HepG2 (cell line): ENCODE data around the gene NSUN6. TPM values are rescaled to one million over a fixed set of nuclear protein-coding genes. Genes with fewer than 3 reads are reported as not detected.

Experiments used
- EHMT2 ChIP-seq: fragments of 200-600 bp; sonication (generic); IDR thresholded peaks from 2 replicates; pipeline ENCODE4 v1.7.0; 2017; ENCODE audit warnings: antibody characterized with exemption, low read depth, low read length, borderline replicate concordance
- FLYWCH1 ChIP-seq: sonication (generic); formaldehyde crosslinking; IDR thresholded peaks from 2 replicates; pipeline ENCODE4 v1.8.1; 2023; ENCODE audit warnings: mild to moderate bottlenecking, missing genetic modification reagents
- HMGA1 ChIP-seq: sonication (generic); formaldehyde crosslinking; conservative IDR thresholded peaks from 2 replicates; pipeline ENCODE4 v1.4.0; 2020; ENCODE audit warnings: missing genetic modification reagents
- IRF2 ChIP-seq: IDR thresholded peaks from 2 replicates; pipeline ENCODE4 v1.6.1; 2018; ENCODE audit warnings: missing genetic modification reagents, missing compliant biosample characterization
- MEIS2 ChIP-seq: sonication (generic); formaldehyde crosslinking; IDR thresholded peaks from 2 replicates; pipeline ENCODE4 v1.9.0; 2021; ENCODE audit warnings: mild to moderate bottlenecking, missing genetic modification reagents
- MIER2 ChIP-seq: IDR thresholded peaks from 2 replicates; pipeline ENCODE4 v1.6.1; 2016; ENCODE audit warnings: missing biosample characterization, missing genetic modification reagents
- MIXL1 ChIP-seq: IDR thresholded peaks from 2 replicates; pipeline ENCODE4 v1.6.1; 2016
- NRL ChIP-seq: sonication (generic); formaldehyde crosslinking; IDR thresholded peaks from 2 replicates; pipeline ENCODE4 v1.5.0; 2020; ENCODE audit warnings: missing genetic modification reagents, mild to moderate bottlenecking, moderate library complexity, borderline replicate concordance
- SIX1 ChIP-seq: sonication (generic); formaldehyde crosslinking; IDR thresholded peaks from 2 replicates; pipeline ENCODE4 v1.4.0; 2020; ENCODE audit warnings: missing genetic modification reagents, borderline replicate concordance
- TOE1 ChIP-seq: sonication (generic); formaldehyde crosslinking; IDR thresholded peaks from 2 replicates; pipeline ENCODE4 v1.4.0; 2020; ENCODE audit warnings: mild to moderate bottlenecking, missing genetic modification reagents
- ZFP82 ChIP-seq: sonication (generic); formaldehyde crosslinking; IDR thresholded peaks from 2 replicates; pipeline ENCODE4 v1.5.1; 2020; ENCODE audit warnings: mild to moderate bottlenecking, missing genetic modification reagents, borderline replicate concordance
- ZNF121 ChIP-seq: sonication (generic); formaldehyde crosslinking; IDR thresholded peaks from 2 replicates; pipeline ENCODE4 v1.5.0; 2020; ENCODE audit warnings: mild to moderate bottlenecking, missing genetic modification reagents
- ZNF30 ChIP-seq: sonication (generic); formaldehyde crosslinking; IDR thresholded peaks from 2 replicates; pipeline ENCODE4 v1.5.0; 2020; ENCODE audit warnings: mild to moderate bottlenecking, missing genetic modification reagents
- ZNF558 ChIP-seq: sonication (generic); formaldehyde crosslinking; IDR thresholded peaks from 2 replicates; pipeline ENCODE4 v1.9.0; 2022; ENCODE audit warnings: mild to moderate bottlenecking, missing genetic modification reagents, borderline replicate concordance
- polyA plus RNA-seq, 8 experiments: library from polyadenylated mRNA; depleted of rRNA in 3 of 8; stranded (reverse) in 7 of 8; unstranded in 1 of 8; fragments of >200 nt; fragmentation: Illumina TruSeq in 4 of 8; extraction: Trizol in 4 of 8; gene quantifications; 2 replicates each; pipeline versions ENCODE4 v1.2.1 to v1.2.3, GENCODE V29; 2011 to 2016; ENCODE audit warnings: low read depth in 4 of 8, missing spikeins in 1 of 8, mixed read lengths in 1 of 8; ENCODE audit not compliant: insufficient read depth in 1 of 8
- total RNA-seq, 5 experiments: library from RNA; depleted of rRNA; stranded (reverse); fragments of >200 nt; fragmentation: Illumina TruSeq; extraction: Trizol; gene quantifications; 2 replicates each; pipeline ENCODE4 v1.2.3, GENCODE V29; 2016; ENCODE audit warnings: low read depth in 1 of 5
- TF ChIP-seq, protein P1 (sequence below): sonication (generic); formaldehyde crosslinking; IDR thresholded peaks from 2 replicates; pipeline ENCODE4 v1.5.1; 2020; ENCODE audit warnings: mild to moderate bottlenecking, missing genetic modification reagents
- TF ChIP-seq, protein P2 (sequence below): sonication (generic); formaldehyde crosslinking; IDR thresholded peaks from 2 replicates; pipeline ENCODE4 v1.8.1; 2023; ENCODE audit warnings: mild to moderate bottlenecking, inconsistent platforms, moderate library complexity, missing genetic modification reagents, borderline replicate concordance
- TF ChIP-seq, protein P3 (sequence below): fragments of 450-650 bp; IDR thresholded peaks from 2 replicates; pipeline ENCODE4 v1.6.1; 2017
- TF ChIP-seq, protein P4 (sequence below): sonication (generic); formaldehyde crosslinking; IDR thresholded peaks from 2 replicates; pipeline ENCODE4 v1.4.0; 2020; ENCODE audit warnings: missing genetic modification reagents, mild to moderate bottlenecking, borderline replicate concordance

NSUN6 gene
- total and polyA plus RNA-seq, 2 of the 13 experiments (the other 11 are each of a cell fraction or from before 2014, with no cell fraction given): 17.2 to 19.3 TPM

DNA sequence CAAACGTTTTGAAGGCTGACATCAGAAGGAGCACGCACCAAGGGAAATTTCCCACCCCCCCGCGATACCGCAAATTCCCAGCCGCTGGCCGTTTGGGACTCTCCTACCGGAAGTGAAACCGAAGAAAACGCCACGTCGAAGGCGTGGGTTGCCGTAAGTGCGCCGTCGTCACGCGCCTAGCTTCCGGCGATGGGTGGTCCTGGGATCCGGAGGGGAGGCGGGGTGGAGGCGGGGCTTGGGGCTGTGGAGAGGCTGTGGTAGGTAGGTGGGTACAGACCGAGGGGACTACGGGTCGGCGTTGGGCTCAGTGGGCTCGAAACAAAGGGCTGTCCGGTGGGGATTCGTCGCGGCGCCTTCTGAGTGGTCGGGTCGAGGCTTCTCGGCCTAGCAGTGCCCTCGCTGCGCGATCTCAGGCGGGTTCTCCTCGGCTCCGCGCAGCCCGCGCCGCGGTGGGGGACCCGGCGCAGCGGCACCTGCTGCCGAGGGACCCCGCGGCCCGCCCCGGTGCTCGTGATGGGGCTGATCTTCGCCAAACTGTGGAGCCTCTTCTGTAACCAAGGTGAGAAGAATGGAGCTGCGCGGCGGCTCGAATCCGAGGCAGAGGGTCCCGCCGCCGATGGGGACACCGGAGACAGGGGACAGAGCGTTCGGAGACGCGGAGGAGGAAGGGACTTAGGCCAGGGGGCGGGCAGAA, 7.9 kb upstream of the NSUN6 start, which contains the start of gene ARL5B (continued):
- TF ChIP-seq EHMT2 (no peak), ZNF558 (CRISPR knock-in tag) (peak; percentile 52; the same call in 1 of the 2 replicates), IRF2 (peak; percentile 82), MIER2 (CRISPR knock-in tag) (no peak), ZNF121 (peak; percentile 3), MIXL1 (CRISPR knock-in tag) (no peak; the same call in 1 of the 2 replicates), ZFP82 (CRISPR knock-in tag) (0 out of 2 replicates have a peak, but pooled peaks have one; percentile 76), TOE1 (CRISPR knock-in tag) (no peak), ZNF30 (CRISPR knock-in tag) (no peak), NRL (CRISPR knock-in tag) (peak; percentile 68; the same call in 1 of the 2 replicates), SIX1 (CRISPR knock-in tag) (no peak), FLYWCH1 (CRISPR knock-in tag) (no peak), MEIS2 (CRISPR knock-in tag) (peak; percentile 18; the same call in 1 of the 2 replicates), HMGA1 (CRISPR knock-in tag) (no peak)
- TF ChIP-seq, protein P1, sequence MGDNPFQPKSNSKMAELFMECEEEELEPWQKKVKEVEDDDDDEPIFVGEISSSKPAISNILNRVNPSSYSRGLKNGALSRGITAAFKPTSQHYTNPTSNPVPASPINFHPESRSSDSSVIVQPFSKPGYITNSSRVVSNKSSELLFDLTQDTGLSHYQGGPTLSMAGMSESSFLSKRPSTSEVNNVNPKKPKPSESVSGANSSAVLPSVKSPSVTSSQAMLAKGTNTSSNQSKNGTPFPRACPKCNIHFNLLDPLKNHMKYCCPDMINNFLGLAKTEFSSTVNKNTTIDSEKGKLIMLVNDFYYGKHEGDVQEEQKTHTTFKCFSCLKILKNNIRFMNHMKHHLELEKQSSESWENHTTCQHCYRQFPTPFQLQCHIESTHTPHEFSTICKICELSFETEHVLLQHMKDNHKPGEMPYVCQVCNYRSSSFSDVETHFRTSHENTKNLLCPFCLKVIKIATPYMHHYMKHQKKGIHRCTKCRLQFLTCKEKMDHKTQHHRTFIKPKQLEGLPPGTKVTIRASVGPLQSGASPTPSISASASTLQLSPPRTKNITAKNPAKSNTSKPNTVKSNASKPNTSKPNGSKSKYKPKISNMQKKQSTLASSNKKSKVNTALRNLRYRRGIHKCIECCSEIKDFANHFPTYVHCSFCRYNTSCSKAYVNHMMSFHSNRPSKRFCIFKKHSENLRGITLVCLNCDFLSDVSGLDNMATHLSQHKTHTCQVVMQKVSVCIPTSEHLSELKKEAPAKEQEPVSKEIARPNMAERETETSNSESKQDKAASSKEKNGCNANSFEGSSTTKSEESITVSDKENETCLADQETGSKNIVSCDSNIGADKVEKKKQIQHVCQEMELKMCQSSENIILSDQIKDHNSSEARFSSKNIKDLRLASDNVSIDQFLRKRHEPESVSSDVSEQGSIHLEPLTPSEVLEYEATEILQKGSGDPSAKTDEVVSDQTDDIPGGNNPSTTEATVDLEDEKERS (CRISPR knock-in tag): no peak
- TF ChIP-seq, protein P2, sequence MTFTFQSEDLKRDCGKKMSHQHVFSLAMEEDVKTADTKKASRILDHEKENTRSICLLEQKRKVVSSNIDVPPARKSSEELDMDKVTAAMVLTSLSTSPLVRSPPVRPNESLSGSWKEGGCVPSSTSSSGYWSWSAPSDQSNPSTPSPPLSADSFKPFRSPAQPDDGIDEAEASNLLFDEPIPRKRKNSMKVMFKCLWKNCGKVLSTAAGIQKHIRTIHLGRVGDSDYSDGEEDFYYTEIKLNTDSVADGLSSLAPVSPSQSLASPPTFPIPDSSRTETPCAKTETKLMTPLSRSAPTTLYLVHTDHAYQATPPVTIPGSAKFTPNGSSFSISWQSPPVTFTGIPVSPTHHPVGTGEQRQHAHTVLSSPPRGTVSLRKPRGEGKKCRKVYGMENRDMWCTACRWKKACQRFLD (CRISPR knock-in tag): peak; percentile 46; the same call in 1 of the 2 replicates
- TF ChIP-seq, protein P3, sequence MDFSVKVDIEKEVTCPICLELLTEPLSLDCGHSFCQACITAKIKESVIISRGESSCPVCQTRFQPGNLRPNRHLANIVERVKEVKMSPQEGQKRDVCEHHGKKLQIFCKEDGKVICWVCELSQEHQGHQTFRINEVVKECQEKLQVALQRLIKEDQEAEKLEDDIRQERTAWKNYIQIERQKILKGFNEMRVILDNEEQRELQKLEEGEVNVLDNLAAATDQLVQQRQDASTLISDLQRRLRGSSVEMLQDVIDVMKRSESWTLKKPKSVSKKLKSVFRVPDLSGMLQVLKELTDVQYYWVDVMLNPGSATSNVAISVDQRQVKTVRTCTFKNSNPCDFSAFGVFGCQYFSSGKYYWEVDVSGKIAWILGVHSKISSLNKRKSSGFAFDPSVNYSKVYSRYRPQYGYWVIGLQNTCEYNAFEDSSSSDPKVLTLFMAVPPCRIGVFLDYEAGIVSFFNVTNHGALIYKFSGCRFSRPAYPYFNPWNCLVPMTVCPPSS: no peak
- TF ChIP-seq, protein P4, sequence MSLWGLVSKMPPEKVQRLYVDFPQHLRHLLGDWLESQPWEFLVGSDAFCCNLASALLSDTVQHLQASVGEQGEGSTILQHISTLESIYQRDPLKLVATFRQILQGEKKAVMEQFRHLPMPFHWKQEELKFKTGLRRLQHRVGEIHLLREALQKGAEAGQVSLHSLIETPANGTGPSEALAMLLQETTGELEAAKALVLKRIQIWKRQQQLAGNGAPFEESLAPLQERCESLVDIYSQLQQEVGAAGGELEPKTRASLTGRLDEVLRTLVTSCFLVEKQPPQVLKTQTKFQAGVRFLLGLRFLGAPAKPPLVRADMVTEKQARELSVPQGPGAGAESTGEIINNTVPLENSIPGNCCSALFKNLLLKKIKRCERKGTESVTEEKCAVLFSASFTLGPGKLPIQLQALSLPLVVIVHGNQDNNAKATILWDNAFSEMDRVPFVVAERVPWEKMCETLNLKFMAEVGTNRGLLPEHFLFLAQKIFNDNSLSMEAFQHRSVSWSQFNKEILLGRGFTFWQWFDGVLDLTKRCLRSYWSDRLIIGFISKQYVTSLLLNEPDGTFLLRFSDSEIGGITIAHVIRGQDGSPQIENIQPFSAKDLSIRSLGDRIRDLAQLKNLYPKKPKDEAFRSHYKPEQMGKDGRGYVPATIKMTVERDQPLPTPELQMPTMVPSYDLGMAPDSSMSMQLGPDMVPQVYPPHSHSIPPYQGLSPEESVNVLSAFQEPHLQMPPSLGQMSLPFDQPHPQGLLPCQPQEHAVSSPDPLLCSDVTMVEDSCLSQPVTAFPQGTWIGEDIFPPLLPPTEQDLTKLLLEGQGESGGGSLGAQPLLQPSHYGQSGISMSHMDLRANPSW (CRISPR knock-in tag): peak; percentile 65; the same call in 1 of the 2 replicates
